Neural cell (in vitro differentiated cells): Measurements from ENCODE around the gene SYT17. TPM values are rescaled to one million over a fixed set of nuclear protein-coding genes. Genes with fewer than 3 reads are reported as not detected.

Experiments used
- H2AFZ ChIP-seq: fragments of 200-600, 300-800 bp; sonication (generic), shearing (Covaris generic); 2 replicates; pipeline ENCODE4 v1.6.0; 2014; ENCODE audit warnings: low read depth, mild to moderate bottlenecking, antibody characterized with exemption, low read length, moderate library complexity
- H3F3A ChIP-seq: fragments of 200-600 bp; shearing (Covaris generic); 2 replicates; pipeline ENCODE4 v1.6.1; 2016; ENCODE audit warnings: mild to moderate bottlenecking, moderate library complexity, mixed read lengths, antibody characterized with exemption, low read length; ENCODE audit not compliant: insufficient read depth, poor library complexity, severe bottlenecking
- H3K27ac ChIP-seq: fragments of 200-600, 300-800 bp; sonication (generic), shearing (Covaris generic); 2 replicates; pipeline ENCODE4 v1.5.1; 2014; ENCODE audit warnings: mild to moderate bottlenecking, low read length, moderate library complexity
- H3K27me3 ChIP-seq: fragments of 300-800, 200-600 bp; sonication (generic), shearing (Covaris generic); 2 replicates; pipeline ENCODE4 v1.6.0; 2014; ENCODE audit warnings: mild to moderate bottlenecking, low read depth, low read length, moderate library complexity; ENCODE audit not compliant: insufficient read depth
- H3K36me3 ChIP-seq: fragments of 300-800, 200-600 bp; sonication (generic), shearing (Covaris generic); 2 replicates; pipeline ENCODE4 v1.5.1; 2014; ENCODE audit warnings: mild to moderate bottlenecking, antibody characterized with exemption, low read length, moderate library complexity; ENCODE audit not compliant: insufficient read depth
- H3K4me2 ChIP-seq: fragments of 300-800, 200-600 bp; sonication (generic), shearing (Covaris generic); 2 replicates; pipeline ENCODE4 v1.6.0; 2014; ENCODE audit warnings: mild to moderate bottlenecking, low read length
- H3K4me3 ChIP-seq: fragments of 300-800, 200-600 bp; sonication (generic), shearing (Covaris generic); 2 replicates; pipeline ENCODE4 v1.5.1; 2014; ENCODE audit warnings: mild to moderate bottlenecking, low read length, moderate library complexity
- H3K79me2 ChIP-seq: fragments of 200-600 bp; shearing (Covaris generic); replicated peaks from 2 replicates; pipeline ENCODE4 v1.6.0; 2014; ENCODE audit warnings: mild to moderate bottlenecking, low read length, moderate library complexity; ENCODE audit not compliant: insufficient read depth
- H3K9ac ChIP-seq: fragments of 300-800, 200-600 bp; sonication (generic), shearing (Covaris generic); 2 replicates; pipeline ENCODE4 v1.6.1; 2016; ENCODE audit warnings: mild to moderate bottlenecking, low read length, mixed read lengths
- H3K9me2 ChIP-seq: fragments of 200-600 bp; shearing (Covaris generic); 2 replicates; pipeline ENCODE4 v1.6.1; 2016; ENCODE audit warnings: mild to moderate bottlenecking, low read length, mixed read lengths; ENCODE audit not compliant: insufficient read depth
- H3K9me3 ChIP-seq: fragments of 200-600, 300-800 bp; sonication (generic), shearing (Covaris generic); 2 replicates; pipeline ENCODE4 v1.6.1; 2016; ENCODE audit warnings: mild to moderate bottlenecking, mixed run types, low read length, moderate library complexity, mixed read lengths
- H4K20me1 ChIP-seq: fragments of 200-600 bp; shearing (Covaris generic); 2 replicates; pipeline ENCODE4 v1.6.1; 2016; ENCODE audit warnings: mild to moderate bottlenecking, mixed run types; ENCODE audit not compliant: insufficient read depth
- EP300 ChIP-seq: fragments of 450-650 bp; conservative IDR thresholded peaks from 2 replicates; pipeline ENCODE4 v1.6.1; 2014; ENCODE audit warnings: antibody characterized with exemption, mild to moderate bottlenecking, moderate library complexity; ENCODE audit not compliant: poor library complexity, severe bottlenecking
- EZH2 ChIP-seq: fragments of 200-600, 300-800 bp; shearing (Covaris generic), sonication (generic); IDR thresholded peaks from 2 replicates; pipeline ENCODE4 v1.6.1; 2014; ENCODE audit warnings: antibody characterized with exemption, low read length, borderline replicate concordance, mild to moderate bottlenecking; ENCODE audit not compliant: insufficient read depth, poor library complexity, severe bottlenecking
- MXI1 ChIP-seq: fragments of 450-650 bp; conservative IDR thresholded peaks from 2 replicates; pipeline ENCODE4 v1.6.1; 2014; ENCODE audit warnings: antibody characterized with exemption, mild to moderate bottlenecking; ENCODE audit not compliant: poor library complexity, severe bottlenecking
- POLR2AphosphoS5 ChIP-seq: IDR thresholded peaks from 2 replicates; pipeline ENCODE4 v1.6.1; 2012
- RAD21 ChIP-seq: fragments of 450-650 bp; conservative IDR thresholded peaks from 2 replicates; pipeline ENCODE4 v1.6.1; 2014; ENCODE audit warnings: antibody characterized with exemption, mild to moderate bottlenecking, moderate library complexity
- REST ChIP-seq: IDR thresholded peaks from 2 replicates; pipeline ENCODE4 v1.6.1; 2012; ENCODE audit warnings: borderline replicate concordance
- SMC3 ChIP-seq: fragments of 450-650 bp; conservative IDR thresholded peaks from 2 replicates; pipeline ENCODE4 v1.6.1; 2014; ENCODE audit warnings: antibody characterized with exemption, mild to moderate bottlenecking, moderate library complexity; ENCODE audit not compliant: poor library complexity
- TAF1 ChIP-seq: IDR thresholded peaks from 2 replicates; pipeline ENCODE4 v1.6.1; 2012; ENCODE audit warnings: low read depth
- polyA plus RNA-seq: library from polyadenylated mRNA; depleted of rRNA; stranded (reverse); fragments of >200 nt; gene quantifications from 2 replicates; pipeline ENCODE4 v1.2.3, GENCODE V29; 2014
- TF ChIP-seq, protein P1 (sequence below): fragments of 450-650 bp; IDR thresholded peaks from 2 replicates; pipeline ENCODE4 v1.5.1; 2014; ENCODE audit warnings: antibody characterized with exemption, mild to moderate bottlenecking, moderate library complexity; ENCODE audit not compliant: poor library complexity, severe bottlenecking

Gene SYT17
- polyA plus RNA-seq, 1 donor from 2014 or later: 3.0 TPM

DNA sequence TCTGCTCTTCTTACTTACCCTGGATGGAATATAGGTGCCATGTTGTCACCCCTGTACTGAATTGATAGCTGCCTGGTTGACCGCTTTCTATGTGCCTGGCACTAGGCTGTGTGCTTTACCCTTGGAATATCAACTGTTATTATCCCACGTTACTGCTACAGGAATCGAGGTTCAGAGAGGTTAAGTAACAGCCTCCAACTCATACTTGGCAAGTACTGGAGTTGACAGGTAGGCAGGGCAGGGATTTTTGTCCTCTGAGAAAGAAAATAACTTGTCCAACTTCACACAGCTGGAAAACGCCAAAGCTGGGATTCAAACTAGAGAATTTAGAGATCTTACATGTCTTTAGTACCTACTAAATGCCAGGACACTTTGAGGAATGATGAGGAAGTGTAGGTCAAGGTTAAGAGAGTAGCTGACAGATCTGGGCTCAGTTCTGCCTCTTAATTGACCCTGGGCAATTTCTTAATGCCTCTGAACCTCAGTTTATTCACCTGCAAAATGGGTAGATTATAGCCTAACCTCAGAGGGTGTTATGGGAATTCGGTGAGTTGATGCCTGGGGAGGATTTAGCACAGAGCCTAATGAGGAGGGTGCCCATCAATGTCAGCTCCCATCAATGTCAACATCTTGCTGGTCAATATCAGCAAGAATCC, 28.5 kb upstream of the SYT17 start:
- H3K27ac ChIP-seq: no peak overlapping the region
- no peak overlapping the region for H2AFZ ChIP-seq

DNA sequence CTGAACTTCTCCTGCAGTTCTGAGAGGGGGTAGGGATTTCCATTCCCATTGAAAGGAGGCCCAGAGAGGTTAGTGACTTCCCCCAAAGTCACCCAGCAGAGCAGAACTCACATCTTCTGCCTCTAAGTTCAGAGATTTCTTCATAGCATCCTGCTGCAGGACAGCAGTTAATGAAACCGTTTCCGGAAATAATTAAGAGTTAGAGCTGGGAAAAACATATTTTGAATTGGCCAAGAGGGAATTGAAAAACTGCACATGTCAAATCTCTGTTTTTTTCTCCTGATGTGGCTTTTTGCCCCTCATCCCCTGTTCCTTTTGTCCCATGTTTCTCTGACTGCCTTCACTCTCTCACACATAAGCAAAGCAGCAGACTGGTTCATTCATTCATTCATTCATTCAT, 27.6 kb upstream of the SYT17 start:
- Histone ChIP-seq H3K9me3 (no peaks in the 10 kb centered on the region), H3K9ac (no peak overlapping the region), H3K9me2 (no peaks in the 10 kb centered on the region), H3K36me3 (no peaks in the 10 kb centered on the region), H3K27me3 (no peaks in the 10 kb centered on the region), H3K79me2 (no peaks in the 10 kb centered on the region), H3K4me2 (no peak overlapping the region), H4K20me1 (no peaks in the 10 kb centered on the region), H2AFZ (no peak overlapping the region), H3K27ac (no peak overlapping the region), H3K4me3 (no peak overlapping the region), H3F3A (no peaks in the 10 kb centered on the region)
- TF ChIP-seq EZH2: no peak
- TF ChIP-seq POLR2AphosphoS5: no peak
- TF ChIP-seq, protein P1, sequence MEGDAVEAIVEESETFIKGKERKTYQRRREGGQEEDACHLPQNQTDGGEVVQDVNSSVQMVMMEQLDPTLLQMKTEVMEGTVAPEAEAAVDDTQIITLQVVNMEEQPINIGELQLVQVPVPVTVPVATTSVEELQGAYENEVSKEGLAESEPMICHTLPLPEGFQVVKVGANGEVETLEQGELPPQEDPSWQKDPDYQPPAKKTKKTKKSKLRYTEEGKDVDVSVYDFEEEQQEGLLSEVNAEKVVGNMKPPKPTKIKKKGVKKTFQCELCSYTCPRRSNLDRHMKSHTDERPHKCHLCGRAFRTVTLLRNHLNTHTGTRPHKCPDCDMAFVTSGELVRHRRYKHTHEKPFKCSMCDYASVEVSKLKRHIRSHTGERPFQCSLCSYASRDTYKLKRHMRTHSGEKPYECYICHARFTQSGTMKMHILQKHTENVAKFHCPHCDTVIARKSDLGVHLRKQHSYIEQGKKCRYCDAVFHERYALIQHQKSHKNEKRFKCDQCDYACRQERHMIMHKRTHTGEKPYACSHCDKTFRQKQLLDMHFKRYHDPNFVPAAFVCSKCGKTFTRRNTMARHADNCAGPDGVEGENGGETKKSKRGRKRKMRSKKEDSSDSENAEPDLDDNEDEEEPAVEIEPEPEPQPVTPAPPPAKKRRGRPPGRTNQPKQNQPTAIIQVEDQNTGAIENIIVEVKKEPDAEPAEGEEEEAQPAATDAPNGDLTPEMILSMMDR: no peak
- no peak for TF ChIP-seq RAD21

More for the DNA sequence above, 28.5 kb upstream of the SYT17 start:
- H3K27me3 ChIP-seq: no peaks in the 10 kb centered on the region
- no peaks in the 10 kb centered on the region for H3K9me3 ChIP-seq
- H3F3A ChIP-seq: no peaks in the 10 kb centered on the region
- no peak overlapping the region for H3K4me3 ChIP-seq
- no peaks in the 10 kb centered on the region for H3K36me3 ChIP-seq
- no peak overlapping the region for H3K9ac ChIP-seq
- TF ChIP-seq SMC3 (no peak), MXI1 (no peak), REST (no peak), RAD21 (no peak), EP300 (no peak), POLR2AphosphoS5 (no peak), EZH2 (no peak), TAF1 (no peak)
- TF ChIP-seq, protein P1: no peak
- no peaks in the 10 kb centered on the region for H4K20me1 ChIP-seq
- no peaks in the 10 kb centered on the region for H3K79me2 ChIP-seq
- H3K4me2 ChIP-seq: no peak overlapping the region
- no peaks in the 10 kb centered on the region for H3K9me2 ChIP-seq
